Measurements from ENCODE around the gene PRUNE2. TPM values are rescaled to one million over a fixed set of nuclear protein-coding genes. Genes with fewer than 3 reads are reported as not detected.

PRUNE2 gene
- total RNA-seq, 1 experiment from 2014 or later, result 0.59 TPM

GRCh38 chr9:76626141-76626540 is 279.8 kb downstream of the PRUNE2 start:
- no peak overlapping the region for H3K4me3 ChIP-seq (replicated peaks in 1 of 2; ENCODE audit: low read depth in 1 of 2, low read length in 2 of 2)
- no peak overlapping the region for H2AFZ ChIP-seq (ENCODE audit: low read depth, low read length, poor library complexity, severe bottlenecking)
- no peak overlapping the region for H3K27ac ChIP-seq (ENCODE audit: low read depth, low read length)
- ChIA-PET RAD21 (ENCODE audit: low non-redundant PET in 1 of 2, low total read pairs in 2 of 2, uncharacterized antibody in 2 of 2, unreplicated experiment in 2 of 2) (no interaction called here), POLR2A (no interaction called here), CTCF (no interaction called here)
- H3K9me2 ChIP-seq (ENCODE audit: insufficient read depth), result no peaks in the 10 kb centered on the region
- intact Hi-C loops (cut with micrococcal nuclease), result no loop called here
- no peaks in the 10 kb centered on the region for H3K79me2 ChIP-seq (ENCODE audit: insufficient read depth, low read length)
- H3K36me3 ChIP-seq (ENCODE audit: control insufficient read depth in 1 of 2, insufficient read depth in 2 of 2, low read length in 2 of 2), result no peaks in the 10 kb centered on the region
- ATAC-seq (no peak), DNase-seq (ENCODE audit: low read depth, low spot score) (no peak)
- H3K4me2 ChIP-seq (ENCODE audit: low read length), result no peak overlapping the region
- H3K9ac ChIP-seq (ENCODE audit: low read length), result no peak overlapping the region
- H3K9me3 ChIP-seq (ENCODE audit: control insufficient read depth in 1 of 2, insufficient read depth in 1 of 2, low read depth in 1 of 2, low read length in 2 of 2), result no peaks in the 10 kb centered on the region
- no TSS peak for BruUV-seq (replicated peaks)
- peaks cover 14% of the 10 kb centered on the region for H3K27me3 ChIP-seq (ENCODE audit: insufficient read depth, low read length)
- TF ChIP-seq ZNF274 (IDR thresholded peaks at IDR 0.05; ENCODE audit: low read depth, low read length) (no peak), ELF1 (IDR thresholded peaks at IDR 0.05; ENCODE audit: borderline replicate concordance, low read depth) (no peak), SIN3A (IDR thresholded peaks at IDR 0.05; ENCODE audit: low read depth) (no peak)
- H3K4me1 ChIP-seq (ENCODE audit: control insufficient read depth in 1 of 2, insufficient read depth in 2 of 2, low read length in 2 of 2), result no peaks in the 10 kb centered on the region
- H4K20me1 ChIP-seq (ENCODE audit: insufficient read depth), result no peaks in the 10 kb centered on the region

- ATAC-seq, result no peak
- no peak overlapping the region for H3K4me2 ChIP-seq (ENCODE audit: low read length)
- RAD21 ChIA-PET (ENCODE audit: low non-redundant PET in 1 of 2, low total read pairs in 2 of 2, uncharacterized antibody in 2 of 2, unreplicated experiment in 2 of 2), result no interaction called here
- no peak for TF ChIP-seq ZBTB33 (IDR thresholded peaks at IDR 0.05; ENCODE audit: extremely low read depth, insufficient replicate concordance, low read length)
- TF ChIP-seq EZH2phosphoT487 (IDR thresholded peaks at IDR 0.05; ENCODE audit: borderline replicate concordance), result no peak
- no peak for TF ChIP-seq JUND (IDR thresholded peaks at IDR 0.05)
- TF ChIP-seq MAX (IDR thresholded peaks at IDR 0.05), result no peak
- no peak for TF ChIP-seq RAD21 (IDR thresholded peaks at IDR 0.05; ENCODE audit: low read depth)
- TF ChIP-seq SIN3A (IDR thresholded peaks at IDR 0.05; ENCODE audit: low read depth), result no peak
- TF ChIP-seq FOSL1 (IDR thresholded peaks at IDR 0.05; ENCODE audit: low read depth), result no peak
- TF ChIP-seq EZH2 (IDR thresholded peaks at IDR 0.05), result no peak
- no peak for TF ChIP-seq TCF7L2 (IDR thresholded peaks at IDR 0.05; ENCODE audit: borderline replicate concordance, extremely low read depth, insufficient read depth, insufficient read length)
- no peak for TF ChIP-seq CBX3 (IDR thresholded peaks at IDR 0.05; ENCODE audit: low read depth)
- no peak for TF ChIP-seq CTCF (IDR thresholded peaks at IDR 0.05 in 2 of 3, conservative IDR thresholded peaks at IDR 0.05 in 1 of 3; ENCODE audit: borderline replicate concordance in 1 of 3, insufficient read depth in 1 of 3, low read depth in 2 of 3, low read length in 2 of 3)
These were observed 281.4 kb downstream of the PRUNE2 start for GRCh38 chr9:76624391-76625048.

More at GRCh38 chr9:76624391-76625048, 281.4 kb downstream of the PRUNE2 start:
- no peaks in the 10 kb centered on the region for H3K9me2 ChIP-seq (ENCODE audit: insufficient read depth)
- intact Hi-C loops (cut with micrococcal nuclease), result no loop called here
- no peak overlapping the region for H3K4me3 ChIP-seq (replicated peaks in 1 of 2; ENCODE audit: low read depth in 1 of 2, low read length in 2 of 2)
- DNase-seq (ENCODE audit: low read depth, low spot score), result no peak
- H3K36me3 ChIP-seq (ENCODE audit: control insufficient read depth in 1 of 2, insufficient read depth in 2 of 2, low read length in 2 of 2), result no peaks in the 10 kb centered on the region
- H2AFZ ChIP-seq (ENCODE audit: low read depth, low read length, poor library complexity, severe bottlenecking), result no peak overlapping the region
- peaks cover 21% of the 10 kb centered on the region for H3K27me3 ChIP-seq (ENCODE audit: insufficient read depth, low read length)
- H3K27ac ChIP-seq (ENCODE audit: low read depth, low read length), result no peak overlapping the region
- no peaks in the 10 kb centered on the region for H3K79me2 ChIP-seq (ENCODE audit: insufficient read depth, low read length)
- H3K4me1 ChIP-seq (ENCODE audit: control insufficient read depth in 1 of 2, insufficient read depth in 2 of 2, low read length in 2 of 2), result no peaks in the 10 kb centered on the region
- ChIA-PET CTCF (interaction anchor here (1.2 kb wide), 1 partner anchor 34 kb away, joined by 4 read pairs; no protein-coding TSS in a partner anchor), POLR2A (no interaction called here)
- no TSS peak for BruUV-seq (replicated peaks)
- H3K9ac ChIP-seq (ENCODE audit: low read length), result no peak overlapping the region
- no peaks in the 10 kb centered on the region for H3K9me3 ChIP-seq (ENCODE audit: control insufficient read depth in 1 of 2, insufficient read depth in 1 of 2, low read depth in 1 of 2, low read length in 2 of 2)
- no peaks in the 10 kb centered on the region for H4K20me1 ChIP-seq (ENCODE audit: insufficient read depth)

Data from HCT116 (cell line).